Ovary (tissue), 9 donors: ENCODE measurements around the gene DYDC2. TPM values are rescaled to one million over a fixed set of nuclear protein-coding genes. Genes with fewer than 3 reads are reported as not detected.

Experiments
- DNase-seq, 5 donors: peaks; one replicate each; pipeline ENCODE4 v3.0.0-alpha.2; 2019 to 2020
- H3K27ac ChIP-seq, 2 donors: fragments of 200-600 bp; one replicate each; pipeline versions ENCODE4 v1.5.1 to v1.8.0; 2019 to 2022
- H3K27me3 ChIP-seq: fragments of 200-600 bp; one replicate; pipeline ENCODE4 v1.8.0; 2022
- H3K36me3 ChIP-seq: fragments of 200-600 bp; sonication (generic); one replicate; pipeline ENCODE4 v1.5.1; 2019
- H3K4me1 ChIP-seq: one replicate; pipeline ENCODE4 v1.8.1; 2013; ENCODE audit warnings: mild to moderate bottlenecking, moderate library complexity; ENCODE audit not compliant: insufficient read depth
- H3K4me3 ChIP-seq: fragments of 200-600 bp; sonication (generic); one replicate; pipeline ENCODE4 v1.5.1; 2017
- H3K9me3 ChIP-seq, 2 donors: fragments of 200-600 bp in 1 of 2; sonication (generic) in 1 of 2; one replicate each; pipeline versions ENCODE4 v1.5.1 to v1.8.1; 2013 to 2019; ENCODE audit warnings: mild to moderate bottlenecking in 1 of 2, moderate library complexity in 1 of 2
- CTCF ChIP-seq, 3 donors: fragments of 450-650 bp in 2 of 3; fragments of 200-600 bp in 1 of 3; IDR thresholded peaks; one replicate each; pipeline versions ENCODE4 v1.5.1 to v1.8.0; 2016 to 2022; ENCODE audit warnings: antibody characterized with exemption in 3 of 3, mild to moderate bottlenecking in 1 of 3
- EP300 ChIP-seq: sonication (generic); formaldehyde crosslinking; IDR thresholded peaks from one replicate; pipeline ENCODE4 v1.6.1; 2017; ENCODE audit warnings: antibody characterized with exemption
- POLR2A ChIP-seq: fragments of 450-650 bp; IDR thresholded peaks from one replicate; pipeline ENCODE4 v1.6.1; 2017; ENCODE audit warnings: antibody characterized with exemption, mild to moderate bottlenecking, moderate library complexity
- WGBS, 3 donors: extraction: QIAGEN DNeasy Blood & Tissue Kit in 1 of 3; methylation state at CpG; one replicate each; pipeline versions ENCODE4 v1.1.5 to v1.1.7; 2013 to 2017; 5-methylcytosine and 5-hydroxymethylcytosine counted together
- intact Hi-C, 4 donors: fragments of 100-400 bp; cut with DNase I; formaldehyde crosslinking; loops; one replicate each; pipeline versions ENCODE4 v1.11.0 to v1.15.1; 2022 to 2023
- polyA plus RNA-seq, 2 donors: library from polyadenylated mRNA; stranded (reverse); fragments of 200-250 nt in 1 of 2; fragments of 350-450 nt in 1 of 2; fragmentation: Illumina TruSeq in 1 of 2; extraction: RNeasy Lipid Tissue Mini Kit (QIAGEN cat#74804) in 1 of 2; gene quantifications; one replicate each; pipeline ENCODE4 v1.2.3, GENCODE V29; 2013 to 2014
- total RNA-seq, 7 donors: library from RNA; depleted of rRNA in 2 of 7; stranded (reverse); fragments of >200 nt in 2 of 7; fragmentation: NEBNext Ultra II Directional in 3 of 7; extraction: Animal tissue kit (Norgen Biotek cat#: 25700) in 3 of 7; gene quantifications; one replicate each; pipeline versions ENCODE4 v1.1.0 to v1.2.4, GENCODE V29; 2016 to 2023
- donor health status: DM: no; HTN: no; CAD: no; lungs with moderate emphysema.
- donor health status: DM: no; HTN: no; CAD: no.
- donor health status: Bipolar disorder and iron deficiency.
- donor health status: DM: yes; HTN: yes; CAD: no.
- donor health status: DM: no; HTN: no; CAD: no.
- donor health status: DM: yes; HTN: yes; CAD: no.

Gene DYDC2
- total and polyA plus RNA-seq, 9 donors = 0.17 to 6.7 (median 0.95) TPM; not detected in 2

DNA sequence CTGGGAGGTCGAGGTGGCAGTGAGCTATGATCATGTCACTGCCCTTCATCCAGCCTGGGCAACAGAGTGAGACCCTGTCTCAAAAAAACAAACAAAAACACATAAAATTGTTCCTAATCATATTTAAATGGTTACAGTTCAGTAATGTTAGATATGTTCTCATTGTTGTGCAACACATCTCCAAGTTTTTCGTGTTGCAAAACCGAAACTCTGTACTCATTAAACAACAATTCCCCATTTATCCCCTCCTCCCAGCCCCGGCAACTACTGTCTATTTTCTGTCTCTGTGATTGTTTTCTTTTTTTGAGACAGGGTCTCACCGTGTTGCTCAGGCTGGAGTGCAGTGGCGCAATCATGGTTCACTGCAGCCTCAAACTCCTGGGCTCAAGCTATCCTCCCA is 35.7 kb downstream of the DYDC2 start:
- 67 to 71% (median 70%) methylated on average over 6 of the region's 6 CpGs for WGBS, 3 donors
- H3K9me3 ChIP-seq = no peaks in the 10 kb centered on the region
- no peaks in the 10 kb centered on the region for H3K4me1 ChIP-seq
- intact Hi-C loops = no loop called here
- TF ChIP-seq EP300 (no peak), POLR2A (no peak), CTCF (IDR thresholded peaks at IDR 0.05) (no peak)
- DNase-seq = no peak
- H3K27me3 ChIP-seq = no peaks in the 10 kb centered on the region
- no peak overlapping the region for H3K4me3 ChIP-seq
- no peak overlapping the region for H3K27ac ChIP-seq
- no peaks in the 10 kb centered on the region for H3K36me3 ChIP-seq

DNA sequence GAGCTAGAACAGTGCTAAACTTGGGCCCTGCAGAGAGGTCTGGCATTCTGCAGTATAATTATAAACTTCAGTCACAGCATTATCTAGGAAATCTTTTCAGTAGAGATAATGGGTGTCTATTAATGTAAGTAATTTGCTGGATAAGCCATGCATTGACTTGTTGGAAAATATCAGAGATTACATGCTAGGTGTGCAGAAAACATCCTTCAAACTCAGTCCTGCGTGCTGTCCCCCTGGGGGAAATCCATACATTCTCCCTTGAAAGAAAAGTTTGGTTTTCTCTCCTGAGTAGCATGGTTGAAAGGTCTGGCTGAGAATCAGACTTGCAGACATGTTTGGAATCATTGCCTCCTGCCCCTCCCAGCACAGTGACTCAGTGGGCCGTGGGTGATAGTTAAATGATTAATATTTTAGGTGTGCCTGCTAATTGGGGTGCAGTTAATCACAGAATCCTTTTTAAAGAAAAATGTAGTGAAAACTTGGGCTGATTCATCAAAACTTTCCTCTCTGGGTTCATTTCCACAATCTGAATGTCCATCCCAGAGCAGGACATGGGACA is 37.9 kb downstream of the DYDC2 start:
- no peaks in the 10 kb centered on the region for H3K9me3 ChIP-seq
- H3K36me3 ChIP-seq = no peaks in the 10 kb centered on the region
- H3K4me3 ChIP-seq = no peak overlapping the region
- H3K4me1 ChIP-seq = no peaks in the 10 kb centered on the region
- H3K27me3 ChIP-seq = no peaks in the 10 kb centered on the region
- no peak overlapping the region for H3K27ac ChIP-seq
- 54 to 78% (median 65%) methylated on average over 2 of the region's 2 CpGs for WGBS, 3 donors
- no peak for DNase-seq
- TF ChIP-seq POLR2A (no peak), CTCF (IDR thresholded peaks at IDR 0.05) (no peak), EP300 (no peak)
- intact Hi-C loops = no loop called here

DNA sequence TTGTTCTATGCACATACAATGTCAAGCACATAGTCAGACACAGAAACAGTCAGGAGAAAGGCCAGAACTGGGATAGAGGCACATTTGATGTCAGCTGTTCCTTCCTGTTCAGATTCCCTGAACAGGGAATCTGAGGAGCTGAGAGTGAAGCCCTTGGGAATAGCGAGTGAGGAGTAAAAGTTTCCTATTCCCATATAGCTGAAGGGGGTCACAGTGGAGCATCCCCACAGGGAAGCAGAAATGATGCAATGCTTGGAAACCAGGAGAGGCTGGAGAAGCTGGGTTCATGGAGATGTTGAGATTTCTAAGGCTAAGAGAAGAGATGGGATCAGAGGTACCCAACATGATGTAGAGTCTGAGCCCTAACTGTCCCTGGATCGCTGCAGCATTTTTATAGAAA is 40.4 kb downstream of the DYDC2 start:
- H3K27me3 ChIP-seq = no peaks in the 10 kb centered on the region
- WGBS, 3 donors = 78 to 90% (median 78%) methylated on average over 2 of the region's 2 CpGs
- intact Hi-C loops = no loop called here

DNA sequence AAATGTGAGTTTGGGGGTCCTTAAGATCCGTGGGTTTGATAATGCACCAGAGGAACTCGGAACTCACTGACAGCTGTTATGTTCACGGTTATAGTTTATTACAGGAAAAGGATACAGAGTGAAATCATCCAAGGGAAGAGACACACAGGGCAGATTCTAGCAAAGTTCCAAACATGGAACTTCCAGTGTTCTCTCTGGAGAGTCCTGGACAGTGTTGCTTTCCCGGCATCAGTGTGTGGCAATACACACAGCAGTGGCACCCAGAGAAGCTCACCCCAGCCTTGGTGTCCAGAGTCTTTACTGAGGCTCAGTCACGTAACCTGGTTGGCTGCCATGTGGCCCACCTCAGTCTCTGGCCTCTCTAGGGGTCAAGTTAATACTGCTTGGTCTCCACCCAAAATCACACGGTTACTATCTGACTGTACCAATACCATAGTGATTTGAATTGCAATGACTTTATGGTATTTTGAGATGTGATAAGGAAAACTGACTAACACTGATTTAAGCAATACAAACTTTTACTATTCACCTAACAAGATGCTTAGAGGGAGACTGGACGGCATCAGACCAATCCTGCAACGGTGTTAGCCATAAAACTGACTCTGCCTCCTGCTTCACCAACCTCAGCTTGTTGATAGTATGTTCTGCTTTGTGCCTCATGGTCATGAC is 43.7 kb downstream of the DYDC2 start:
- Histone ChIP-seq H3K27ac (no peak overlapping the region), H3K4me3 (no peak overlapping the region), H3K27me3 (no peaks in the 10 kb centered on the region), H3K36me3 (no peaks in the 10 kb centered on the region), H3K9me3 (no peaks in the 10 kb centered on the region), H3K4me1 (no peaks in the 10 kb centered on the region)
- DNase-seq = no peak
- WGBS, 3 donors = 66 to 75% (median 68%) methylated on average over 8 of the region's 8 CpGs
- TF ChIP-seq POLR2A = no peak
- TF ChIP-seq CTCF (IDR thresholded peaks at IDR 0.05) = no peak
- no peak for TF ChIP-seq EP300
- intact Hi-C loops = loop anchor here in 1 of 4 donors (10.0 kb wide), 1 partner anchor 105 kb away; no protein-coding TSS in a partner anchor

More for the DNA sequence above, 40.4 kb downstream of the DYDC2 start:
- DNase-seq = no peak
- no peak overlapping the region for H3K4me3 ChIP-seq
- TF ChIP-seq EP300 (no peak), POLR2A (no peak), CTCF (IDR thresholded peaks at IDR 0.05) (no peak)
- H3K9me3 ChIP-seq = no peaks in the 10 kb centered on the region
- H3K4me1 ChIP-seq = no peaks in the 10 kb centered on the region
- no peak overlapping the region for H3K27ac ChIP-seq
- H3K36me3 ChIP-seq = no peaks in the 10 kb centered on the region
